Mammary epithelial cell (primary cell): ENCODE results near the gene DPM1.
A peak's percentile ranks its signal among the peaks of the same experiment; 100 is the strongest.

Experiments used
- EZH2 ChIP-seq: IDR thresholded peaks from 2 replicates; pipeline ENCODE4 v1.6.1; 2012; ENCODE audit warnings: low read length, inconsistent platforms, borderline replicate concordance
- TF ChIP-seq, protein P1 (sequence below), 2 donors: IDR thresholded peaks in 1 of 2; conservative IDR thresholded peaks in 1 of 2; 2 replicates each; pipeline ENCODE4 v1.5.1; 2011 to 2012; ENCODE audit warnings: inconsistent platforms in 2 of 2, low read length in 2 of 2, mild to moderate bottlenecking in 2 of 2, control low read depth in 1 of 2, low read depth in 1 of 2; ENCODE audit not compliant: insufficient read depth in 1 of 2; ENCODE audit errors: extremely low read depth in 1 of 2

DNA sequence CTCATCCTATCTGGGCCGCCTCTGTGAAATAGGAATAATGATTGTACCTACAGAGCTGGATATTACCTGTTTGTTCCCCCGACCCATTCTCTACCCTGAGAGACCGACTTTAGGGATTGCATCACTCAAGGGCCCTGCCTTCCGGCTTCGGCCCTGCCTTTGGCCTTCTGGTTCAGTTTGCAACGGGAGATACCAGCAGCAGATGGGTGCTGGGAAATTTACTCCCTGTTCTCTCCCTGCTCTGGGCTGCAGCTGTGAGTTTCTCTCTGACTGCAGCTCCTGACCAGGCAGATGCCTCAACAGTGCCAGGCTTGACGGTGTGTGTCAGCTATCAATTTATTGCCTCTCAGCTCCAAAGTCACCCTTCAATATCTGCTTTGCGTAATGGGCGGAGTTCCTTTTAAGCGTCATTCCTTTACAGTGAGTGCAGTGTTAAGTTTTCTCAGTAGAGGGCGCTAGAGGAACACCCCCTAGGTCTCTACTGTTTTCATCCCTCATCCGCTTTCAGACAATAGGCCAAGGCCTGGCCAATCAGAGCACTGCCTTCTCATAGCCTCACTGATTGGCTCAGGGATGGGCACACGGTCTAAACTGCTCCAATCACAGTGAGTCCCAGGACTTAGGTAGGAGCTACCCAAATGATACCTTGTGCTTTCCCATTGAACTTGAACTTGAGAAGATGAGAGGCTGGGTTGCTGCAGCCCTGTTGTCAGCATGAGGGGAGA, 34.6 kb upstream of the DPM1 start:
- TF ChIP-seq, protein P1, sequence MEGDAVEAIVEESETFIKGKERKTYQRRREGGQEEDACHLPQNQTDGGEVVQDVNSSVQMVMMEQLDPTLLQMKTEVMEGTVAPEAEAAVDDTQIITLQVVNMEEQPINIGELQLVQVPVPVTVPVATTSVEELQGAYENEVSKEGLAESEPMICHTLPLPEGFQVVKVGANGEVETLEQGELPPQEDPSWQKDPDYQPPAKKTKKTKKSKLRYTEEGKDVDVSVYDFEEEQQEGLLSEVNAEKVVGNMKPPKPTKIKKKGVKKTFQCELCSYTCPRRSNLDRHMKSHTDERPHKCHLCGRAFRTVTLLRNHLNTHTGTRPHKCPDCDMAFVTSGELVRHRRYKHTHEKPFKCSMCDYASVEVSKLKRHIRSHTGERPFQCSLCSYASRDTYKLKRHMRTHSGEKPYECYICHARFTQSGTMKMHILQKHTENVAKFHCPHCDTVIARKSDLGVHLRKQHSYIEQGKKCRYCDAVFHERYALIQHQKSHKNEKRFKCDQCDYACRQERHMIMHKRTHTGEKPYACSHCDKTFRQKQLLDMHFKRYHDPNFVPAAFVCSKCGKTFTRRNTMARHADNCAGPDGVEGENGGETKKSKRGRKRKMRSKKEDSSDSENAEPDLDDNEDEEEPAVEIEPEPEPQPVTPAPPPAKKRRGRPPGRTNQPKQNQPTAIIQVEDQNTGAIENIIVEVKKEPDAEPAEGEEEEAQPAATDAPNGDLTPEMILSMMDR (conservative IDR thresholded peaks at IDR 0.05 in 1 of 2, IDR thresholded peaks at IDR 0.05 in 1 of 2; ENCODE audit: extremely low read depth in 1 of 2, insufficient read depth in 1 of 2, low read depth in 1 of 2, low read length in 2 of 2): peak; percentile 79 to 81
- no peak for TF ChIP-seq EZH2
